Measurements from ENCODE around the gene PMPCA.

The PMPCA gene

DNA sequence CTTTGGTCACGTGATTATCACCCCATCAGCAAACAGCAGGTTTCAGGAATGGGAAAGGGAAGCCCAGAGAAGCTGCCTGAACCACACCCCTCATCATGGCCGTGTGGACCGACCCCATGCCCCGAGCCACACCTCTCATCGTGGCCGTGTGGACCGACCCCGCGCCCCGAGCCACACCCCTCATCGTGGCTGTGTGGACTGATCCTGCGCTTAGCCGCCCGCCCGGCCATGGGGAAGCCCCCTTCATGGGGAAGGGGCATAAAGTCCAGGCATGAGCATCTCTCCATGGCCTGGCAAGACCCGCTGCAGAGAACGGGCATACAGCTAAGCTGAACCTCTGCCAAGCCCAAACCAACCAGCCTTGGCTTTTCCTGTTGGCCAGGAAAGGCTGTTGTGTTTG, 16.9 kb upstream of the PMPCA start:
- Histone ChIP-seq H3K9ac (ENCODE audit: low read length) (no peak overlapping the region), H3K4me1 (ENCODE audit: low read length) (peaks cover 4% of the 10 kb centered on the region), H3K4me3 (ENCODE audit: low read length) (no peak overlapping the region), H4K20me1 (ENCODE audit: insufficient read depth, low read length) (peaks cover 4% of the 10 kb centered on the region; the same call in 1 of the 2 replicates), H3K27me3 (ENCODE audit: low read depth, low read length) (no peaks in the 10 kb centered on the region), H3K27ac (ENCODE audit: low read length) (no peak overlapping the region), H3K4me2 (ENCODE audit: low read length) (no peak overlapping the region), H3K9me3 (ENCODE audit: insufficient read depth, low read length) (no peaks in the 10 kb centered on the region), H2AFZ (ENCODE audit: low read depth, low read length) (no peak overlapping the region), H3K36me3 (replicated peaks; ENCODE audit: low read depth, low read length) (peaks cover 73% of the 10 kb centered on the region), H3K79me2 (ENCODE audit: low read length) (peaks cover 39% of the 10 kb centered on the region)
- TF ChIP-seq EZH2phosphoT487 (IDR thresholded peaks at IDR 0.05; ENCODE audit: low read depth), result no peak
- TF ChIP-seq, protein P1, sequence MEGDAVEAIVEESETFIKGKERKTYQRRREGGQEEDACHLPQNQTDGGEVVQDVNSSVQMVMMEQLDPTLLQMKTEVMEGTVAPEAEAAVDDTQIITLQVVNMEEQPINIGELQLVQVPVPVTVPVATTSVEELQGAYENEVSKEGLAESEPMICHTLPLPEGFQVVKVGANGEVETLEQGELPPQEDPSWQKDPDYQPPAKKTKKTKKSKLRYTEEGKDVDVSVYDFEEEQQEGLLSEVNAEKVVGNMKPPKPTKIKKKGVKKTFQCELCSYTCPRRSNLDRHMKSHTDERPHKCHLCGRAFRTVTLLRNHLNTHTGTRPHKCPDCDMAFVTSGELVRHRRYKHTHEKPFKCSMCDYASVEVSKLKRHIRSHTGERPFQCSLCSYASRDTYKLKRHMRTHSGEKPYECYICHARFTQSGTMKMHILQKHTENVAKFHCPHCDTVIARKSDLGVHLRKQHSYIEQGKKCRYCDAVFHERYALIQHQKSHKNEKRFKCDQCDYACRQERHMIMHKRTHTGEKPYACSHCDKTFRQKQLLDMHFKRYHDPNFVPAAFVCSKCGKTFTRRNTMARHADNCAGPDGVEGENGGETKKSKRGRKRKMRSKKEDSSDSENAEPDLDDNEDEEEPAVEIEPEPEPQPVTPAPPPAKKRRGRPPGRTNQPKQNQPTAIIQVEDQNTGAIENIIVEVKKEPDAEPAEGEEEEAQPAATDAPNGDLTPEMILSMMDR (IDR thresholded peaks at IDR 0.05; ENCODE audit: low read depth, low read length), result no peak

DNA sequence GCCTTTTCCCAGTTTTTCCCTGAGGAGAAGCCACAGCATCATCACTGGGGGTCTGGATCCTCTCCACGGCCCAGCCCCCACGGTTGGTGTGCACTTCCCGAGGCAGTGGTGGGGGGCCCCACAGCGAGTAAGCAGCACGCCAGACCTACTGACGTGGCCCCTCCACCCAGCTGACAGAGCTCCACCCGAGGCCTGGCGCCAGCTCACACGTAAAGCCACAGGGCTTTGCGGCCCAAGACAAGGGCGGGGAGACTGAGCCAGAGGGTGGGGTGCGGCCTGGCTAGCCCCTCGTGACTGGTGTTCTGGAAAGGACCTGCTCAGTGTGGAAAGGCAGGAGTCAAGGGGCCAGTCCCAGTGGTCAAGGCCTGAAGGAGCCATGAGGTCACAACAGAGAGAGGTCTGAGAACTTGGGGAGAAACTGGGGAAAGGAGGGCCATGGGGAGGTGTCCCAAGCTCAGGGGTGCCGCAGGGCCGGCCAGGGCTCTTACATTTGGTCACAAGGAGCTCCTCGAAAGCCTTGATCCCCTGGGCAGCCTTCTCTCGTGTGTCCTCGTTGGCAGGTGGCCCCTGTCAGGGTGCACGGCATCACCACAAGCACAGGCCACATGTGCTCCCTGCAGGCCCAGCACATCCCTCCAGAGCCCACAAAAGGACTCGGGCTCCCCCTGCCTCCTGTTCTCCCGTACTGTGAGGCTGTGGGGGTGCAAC, 16.0 kb upstream of the PMPCA start:
- Histone ChIP-seq H3K79me2 (ENCODE audit: low read length) (peaks cover 49% of the 10 kb centered on the region), H4K20me1 (ENCODE audit: insufficient read depth, low read length) (peaks cover 13% of the 10 kb centered on the region), H3K4me2 (ENCODE audit: low read length) (no peak overlapping the region), H3K27me3 (ENCODE audit: low read depth, low read length) (no peaks in the 10 kb centered on the region), H3K9me3 (ENCODE audit: insufficient read depth, low read length) (no peaks in the 10 kb centered on the region), H3K36me3 (replicated peaks; ENCODE audit: low read depth, low read length) (peaks cover 68% of the 10 kb centered on the region), H2AFZ (ENCODE audit: low read depth, low read length) (no peak overlapping the region), H3K9ac (ENCODE audit: low read length) (no peak overlapping the region), H3K4me3 (ENCODE audit: low read length) (no peak overlapping the region), H3K4me1 (ENCODE audit: low read length) (peaks cover 9% of the 10 kb centered on the region), H3K27ac (ENCODE audit: low read length) (no peak overlapping the region)
- TF ChIP-seq EZH2phosphoT487 (IDR thresholded peaks at IDR 0.05; ENCODE audit: low read depth), result no peak
- TF ChIP-seq, protein P1 (IDR thresholded peaks at IDR 0.05; ENCODE audit: low read depth, low read length), result no peak

DNA sequence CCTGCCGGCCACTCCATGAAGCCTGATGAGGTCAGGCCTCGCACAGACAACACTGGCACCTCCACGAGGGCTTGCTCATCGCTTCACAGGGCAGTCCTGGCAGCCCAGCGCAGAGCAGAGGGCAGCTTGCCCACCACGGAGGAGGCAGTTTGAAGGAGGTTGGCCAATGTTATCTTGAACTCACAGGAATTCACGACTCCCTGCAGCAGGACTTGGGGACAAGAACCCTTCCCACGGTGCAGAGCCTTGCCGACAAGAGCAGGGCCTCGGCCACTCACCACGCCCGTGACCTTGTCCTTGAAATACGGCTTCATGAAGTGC, 15.5 kb upstream of the PMPCA start:
- H3K4me2 ChIP-seq (ENCODE audit: low read length), result no peak overlapping the region
- no peaks in the 10 kb centered on the region for H3K27me3 ChIP-seq (ENCODE audit: low read depth, low read length)
- peaks cover 9% of the 10 kb centered on the region for H3K4me1 ChIP-seq (ENCODE audit: low read length)
- no peak overlapping the region for H3K27ac ChIP-seq (ENCODE audit: low read length)
- no peak overlapping the region for H3K9ac ChIP-seq (ENCODE audit: low read length)
- no peak overlapping the region for H2AFZ ChIP-seq (ENCODE audit: low read depth, low read length)
- peaks cover 63% of the 10 kb centered on the region for H3K36me3 ChIP-seq (replicated peaks; ENCODE audit: low read depth, low read length)
- no peak overlapping the region for H3K4me3 ChIP-seq (ENCODE audit: low read length)
- peaks cover 13% of the 10 kb centered on the region for H4K20me1 ChIP-seq (ENCODE audit: insufficient read depth, low read length)
- H3K9me3 ChIP-seq (ENCODE audit: insufficient read depth, low read length), result no peaks in the 10 kb centered on the region
- TF ChIP-seq, protein P1 (IDR thresholded peaks at IDR 0.05; ENCODE audit: low read depth, low read length), result no peak
- TF ChIP-seq EZH2phosphoT487 (IDR thresholded peaks at IDR 0.05; ENCODE audit: low read depth), result no peak
- H3K79me2 ChIP-seq (ENCODE audit: low read length), result peaks cover 54% of the 10 kb centered on the region

DNA sequence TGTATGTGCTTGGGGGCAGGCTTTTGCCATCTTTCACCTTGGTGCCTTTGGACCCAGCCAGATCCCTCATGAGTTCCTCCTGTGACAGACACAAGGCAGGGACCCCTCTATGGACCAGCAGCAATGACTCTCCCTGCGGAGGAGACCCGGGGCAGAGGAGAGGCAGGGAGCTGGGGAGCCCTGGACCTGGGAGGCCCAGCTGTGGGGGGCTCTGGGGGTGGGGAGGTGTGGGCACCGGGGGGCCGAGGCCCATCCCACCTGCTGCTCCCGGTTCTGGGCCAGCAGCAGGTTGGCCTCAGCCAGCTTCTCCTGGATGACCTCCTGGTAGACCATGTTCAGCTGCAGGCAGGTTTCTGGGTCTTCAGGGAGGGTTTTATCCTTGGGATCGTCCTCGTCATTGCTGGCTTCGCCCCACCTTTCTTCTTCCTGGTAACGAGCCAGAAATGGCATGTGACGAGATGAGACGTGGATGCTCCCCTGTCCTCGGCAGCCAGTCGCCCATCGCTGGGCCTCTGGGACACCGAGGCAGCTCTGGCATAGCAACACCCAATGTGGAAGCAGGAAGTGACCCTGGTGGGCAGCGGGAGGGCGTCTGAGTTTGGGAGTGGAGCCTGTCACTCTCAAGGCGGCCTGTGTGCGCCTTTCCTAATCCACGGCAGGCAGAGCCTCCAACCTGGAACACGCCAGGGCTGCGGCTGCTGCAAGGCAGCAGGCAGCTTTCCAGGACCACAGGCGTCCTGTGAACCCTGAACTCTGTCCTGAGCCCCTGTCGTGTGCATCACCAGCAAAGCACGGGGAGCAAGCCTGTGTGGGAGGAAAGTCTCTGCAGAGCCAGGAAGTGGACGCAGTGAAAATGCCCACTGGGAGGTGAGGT, 14.9 kb upstream of the PMPCA start:
- Histone ChIP-seq H3K79me2 (ENCODE audit: low read length) (peaks cover 55% of the 10 kb centered on the region), H3K4me1 (ENCODE audit: low read length) (peaks cover 13% of the 10 kb centered on the region), H2AFZ (ENCODE audit: low read depth, low read length) (no peak overlapping the region), H3K4me3 (ENCODE audit: low read length) (no peak overlapping the region), H4K20me1 (ENCODE audit: insufficient read depth, low read length) (peaks cover 13% of the 10 kb centered on the region), H3K27ac (ENCODE audit: low read length) (no peak overlapping the region), H3K9ac (ENCODE audit: low read length) (no peak overlapping the region), H3K36me3 (replicated peaks; ENCODE audit: low read depth, low read length) (peaks cover 63% of the 10 kb centered on the region), H3K4me2 (ENCODE audit: low read length) (no peak overlapping the region), H3K9me3 (ENCODE audit: insufficient read depth, low read length) (no peaks in the 10 kb centered on the region), H3K27me3 (ENCODE audit: low read depth, low read length) (no peaks in the 10 kb centered on the region)
- no peak for TF ChIP-seq EZH2phosphoT487 (IDR thresholded peaks at IDR 0.05; ENCODE audit: low read depth)
- TF ChIP-seq, protein P1 (IDR thresholded peaks at IDR 0.05; ENCODE audit: low read depth, low read length), result no peak

All from OCI-LY3 (cell line).